ENCODE results near the gene SLC10A7. TPM values are rescaled to one million over a fixed set of nuclear protein-coding genes. Genes with fewer than 3 reads are reported as not detected.

SLC10A7 gene
- total RNA-seq, 1 donor from 2014 or later, result 15.5 TPM

DNA sequence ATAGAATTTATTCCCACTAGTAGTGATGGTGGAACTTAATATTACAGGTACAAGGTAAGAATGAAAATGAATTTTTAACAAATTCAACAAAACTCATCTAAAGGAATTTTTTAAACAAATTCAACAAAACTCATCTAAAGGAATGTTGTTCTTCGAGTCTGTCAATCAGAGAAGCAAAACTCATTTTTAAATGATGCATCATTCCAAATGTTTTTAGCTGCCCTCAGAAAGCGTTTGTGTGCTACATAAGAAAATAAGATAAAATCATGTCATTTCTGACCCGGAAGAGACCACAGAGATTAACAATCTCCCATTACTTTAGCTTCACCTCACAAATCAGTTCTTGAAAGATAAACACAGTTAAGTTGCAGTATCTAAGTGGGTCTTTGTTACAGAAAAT is 178.0 kb downstream of the SLC10A7 start:
- H3K4me1 Mint-ChIP-seq, result peaks cover 11% of the 10 kb centered on the region
- no peak overlapping the region for H3K27ac Mint-ChIP-seq
- no peaks in the 10 kb centered on the region for H3K36me3 Mint-ChIP-seq
- no peak for DNase-seq (ENCODE audit: low spot score in 2 of 2, unreplicated experiment in 2 of 2)
- H3K9me3 Mint-ChIP-seq, result no peaks in the 10 kb centered on the region
- H3K27me3 Mint-ChIP-seq (ENCODE audit: low read depth), result peaks cover 10% of the 10 kb centered on the region
- no peak overlapping the region for H3K4me3 Mint-ChIP-seq
- TF ChIP-seq, protein P1, sequence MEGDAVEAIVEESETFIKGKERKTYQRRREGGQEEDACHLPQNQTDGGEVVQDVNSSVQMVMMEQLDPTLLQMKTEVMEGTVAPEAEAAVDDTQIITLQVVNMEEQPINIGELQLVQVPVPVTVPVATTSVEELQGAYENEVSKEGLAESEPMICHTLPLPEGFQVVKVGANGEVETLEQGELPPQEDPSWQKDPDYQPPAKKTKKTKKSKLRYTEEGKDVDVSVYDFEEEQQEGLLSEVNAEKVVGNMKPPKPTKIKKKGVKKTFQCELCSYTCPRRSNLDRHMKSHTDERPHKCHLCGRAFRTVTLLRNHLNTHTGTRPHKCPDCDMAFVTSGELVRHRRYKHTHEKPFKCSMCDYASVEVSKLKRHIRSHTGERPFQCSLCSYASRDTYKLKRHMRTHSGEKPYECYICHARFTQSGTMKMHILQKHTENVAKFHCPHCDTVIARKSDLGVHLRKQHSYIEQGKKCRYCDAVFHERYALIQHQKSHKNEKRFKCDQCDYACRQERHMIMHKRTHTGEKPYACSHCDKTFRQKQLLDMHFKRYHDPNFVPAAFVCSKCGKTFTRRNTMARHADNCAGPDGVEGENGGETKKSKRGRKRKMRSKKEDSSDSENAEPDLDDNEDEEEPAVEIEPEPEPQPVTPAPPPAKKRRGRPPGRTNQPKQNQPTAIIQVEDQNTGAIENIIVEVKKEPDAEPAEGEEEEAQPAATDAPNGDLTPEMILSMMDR (IDR thresholded peaks at IDR 0.05; ENCODE audit: unreplicated experiment), result no peak

DNA sequence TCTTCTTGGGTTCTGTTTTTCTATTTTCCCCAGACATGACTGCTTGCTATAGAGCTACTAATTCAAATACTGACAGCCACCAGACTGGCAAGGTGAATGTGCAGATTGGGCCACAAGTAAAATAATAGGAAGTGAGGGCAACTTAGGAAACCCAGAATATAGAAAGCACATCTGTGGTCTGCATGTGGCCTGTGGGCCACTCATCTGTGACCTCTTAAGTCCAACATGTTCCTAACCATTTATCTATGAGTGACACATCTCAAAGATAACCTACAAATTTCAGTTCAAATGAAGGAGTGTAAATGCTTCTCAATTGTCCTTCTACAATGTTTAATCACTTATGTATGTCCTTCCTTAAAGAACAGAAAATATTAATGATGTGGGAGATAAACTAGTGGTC is 178.5 kb downstream of the SLC10A7 start:
- TF ChIP-seq, protein P1 (IDR thresholded peaks at IDR 0.05; ENCODE audit: unreplicated experiment), result no peak
- H3K27ac Mint-ChIP-seq, result no peak overlapping the region
- H3K9me3 Mint-ChIP-seq, result no peaks in the 10 kb centered on the region
- H3K4me1 Mint-ChIP-seq, result peaks cover 11% of the 10 kb centered on the region
- no peak for DNase-seq (ENCODE audit: low spot score in 2 of 2, unreplicated experiment in 2 of 2)
- H3K4me3 Mint-ChIP-seq, result no peak overlapping the region
- no peaks in the 10 kb centered on the region for H3K36me3 Mint-ChIP-seq
- H3K27me3 Mint-ChIP-seq (ENCODE audit: low read depth), result peaks cover 16% of the 10 kb centered on the region

DNA sequence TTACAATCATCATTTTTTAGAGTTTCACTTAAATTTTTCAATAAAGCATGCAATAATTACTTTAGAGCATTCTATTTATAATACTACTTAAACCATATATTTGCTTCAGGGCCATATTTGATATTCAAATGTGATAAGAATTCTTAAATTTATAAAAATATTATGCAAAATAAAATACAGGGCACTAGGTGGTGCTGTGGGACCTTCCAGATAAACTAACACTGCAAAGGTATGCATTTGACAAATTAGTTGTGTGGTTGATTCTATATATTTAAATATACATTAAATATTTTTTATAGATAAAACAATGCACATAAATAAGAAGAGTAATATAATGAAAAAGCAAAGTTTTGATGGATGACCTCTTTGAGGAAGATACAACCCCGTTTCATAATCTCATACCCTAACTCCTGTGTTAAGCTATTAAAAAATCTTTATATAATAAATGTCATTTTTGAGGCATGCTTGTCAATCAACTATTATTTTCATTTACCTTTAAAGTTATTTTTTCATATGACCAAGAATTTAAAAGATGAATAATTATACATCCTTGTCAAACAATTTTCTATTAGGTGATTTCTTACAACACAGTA is 179.0 kb downstream of the SLC10A7 start:
- no peak for DNase-seq (ENCODE audit: low spot score in 2 of 2, unreplicated experiment in 2 of 2)
- no peaks in the 10 kb centered on the region for H3K36me3 Mint-ChIP-seq

DNA sequence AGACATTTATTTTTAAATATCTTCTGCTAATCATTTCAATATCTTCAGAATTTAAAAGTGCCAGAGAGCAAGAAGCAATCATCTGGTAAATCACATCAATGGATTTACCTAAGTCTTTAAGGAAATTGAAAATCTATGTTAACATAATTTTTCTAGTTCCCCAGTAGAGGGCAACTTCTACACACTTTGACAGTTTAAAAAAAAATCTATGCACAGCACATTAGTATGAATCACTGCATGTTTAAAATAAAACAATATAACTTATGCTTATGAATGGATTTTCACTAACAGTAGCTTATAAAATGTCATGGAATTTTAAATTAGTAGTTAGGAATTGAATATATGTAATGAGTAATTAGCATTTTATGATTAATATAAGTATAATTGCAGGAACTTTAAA is 180.9 kb downstream of the SLC10A7 start:
- Mint-ChIP-seq H3K4me3 (no peak overlapping the region), H3K27ac (no peak overlapping the region), H3K36me3 (no peaks in the 10 kb centered on the region), H3K27me3 (ENCODE audit: low read depth) (peaks cover 25% of the 10 kb centered on the region), H3K4me1 (peaks cover 17% of the 10 kb centered on the region), H3K9me3 (no peaks in the 10 kb centered on the region)
- DNase-seq (ENCODE audit: low spot score in 2 of 2, unreplicated experiment in 2 of 2), result no peak
- TF ChIP-seq, protein P1 (IDR thresholded peaks at IDR 0.05; ENCODE audit: unreplicated experiment), result peak; percentile 51

More for the DNA sequence above, 179.0 kb downstream of the SLC10A7 start:
- TF ChIP-seq, protein P1 (IDR thresholded peaks at IDR 0.05; ENCODE audit: unreplicated experiment), result peak; percentile 70
- Mint-ChIP-seq H3K27me3 (ENCODE audit: low read depth) (peaks cover 20% of the 10 kb centered on the region), H3K9me3 (no peaks in the 10 kb centered on the region), H3K4me3 (no peak overlapping the region), H3K27ac (no peak overlapping the region), H3K4me1 (peaks cover 11% of the 10 kb centered on the region)

DNA sequence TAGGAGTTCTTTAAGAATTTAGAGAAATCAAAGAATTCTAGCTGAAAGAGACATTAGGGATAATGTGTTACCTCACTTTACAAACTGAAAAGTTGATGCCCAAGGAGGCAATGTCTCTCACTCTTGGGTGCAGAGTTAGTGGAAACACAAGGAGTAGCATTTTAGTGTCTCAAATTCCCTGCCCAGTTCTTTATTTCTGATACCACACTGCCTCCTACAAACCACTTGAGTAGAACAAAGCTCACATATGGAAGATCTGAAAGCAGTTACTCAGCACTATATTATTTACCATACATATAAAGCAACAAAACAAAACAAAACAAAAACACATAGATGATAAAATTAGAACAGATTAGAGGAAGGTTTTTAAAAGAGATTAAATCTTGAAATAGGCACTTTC is 183.2 kb downstream of the SLC10A7 start:
- no peaks in the 10 kb centered on the region for H3K9me3 Mint-ChIP-seq
- no peak overlapping the region for H3K27ac Mint-ChIP-seq
- DNase-seq (ENCODE audit: low spot score in 2 of 2, unreplicated experiment in 2 of 2), result no peak
- TF ChIP-seq, protein P1 (IDR thresholded peaks at IDR 0.05; ENCODE audit: unreplicated experiment), result no peak
- peaks cover 28% of the 10 kb centered on the region for H3K27me3 Mint-ChIP-seq (ENCODE audit: low read depth)
- peaks cover 15% of the 10 kb centered on the region for H3K4me1 Mint-ChIP-seq
- H3K36me3 Mint-ChIP-seq, result no peaks in the 10 kb centered on the region
- H3K4me3 Mint-ChIP-seq, result no peak overlapping the region

DNA sequence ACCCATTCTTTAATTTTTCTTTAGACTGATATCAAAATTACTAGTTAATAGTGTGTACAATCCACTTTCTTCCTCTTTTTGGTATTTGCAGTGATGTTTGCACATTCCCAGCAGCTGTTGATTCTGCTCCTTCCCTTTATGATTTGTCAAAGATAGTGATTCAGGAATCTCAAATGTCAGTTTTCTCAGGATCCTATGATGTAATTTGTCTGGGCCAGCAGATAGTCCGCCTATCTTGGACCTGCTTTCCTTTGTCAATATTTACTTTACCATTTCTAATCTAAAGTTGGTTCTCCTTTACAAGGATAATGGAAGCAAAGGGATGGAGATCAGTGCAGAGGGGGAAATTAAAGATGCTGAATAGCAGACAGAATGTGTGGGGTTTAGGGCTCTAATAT is 185.3 kb downstream of the SLC10A7 start:
- Mint-ChIP-seq H3K27me3 (ENCODE audit: low read depth) (peaks cover 41% of the 10 kb centered on the region), H3K36me3 (no peaks in the 10 kb centered on the region)
- TF ChIP-seq, protein P1 (IDR thresholded peaks at IDR 0.05; ENCODE audit: unreplicated experiment), result no peak

More for the DNA sequence above, 185.3 kb downstream of the SLC10A7 start:
- Mint-ChIP-seq H3K4me3 (no peak overlapping the region), H3K9me3 (no peaks in the 10 kb centered on the region), H3K4me1 (peaks cover 10% of the 10 kb centered on the region), H3K27ac (no peak overlapping the region)
- no peak for DNase-seq (ENCODE audit: low spot score in 2 of 2, unreplicated experiment in 2 of 2)
